ENCODE results near the gene ASCC1. TPM values are rescaled to one million over a fixed set of nuclear protein-coding genes. Genes with fewer than 3 reads are reported as not detected.

The ASCC1 gene
- total and polyA plus RNA-seq, 2 donors (not counting 1 experiment from before 2014, with no cell fraction given), result 17.9 to 28.1 TPM

GRCh38 chr10:72087392-72087968, 128.6 kb downstream of the ASCC1 start:
- Histone ChIP-seq H3K4me3 (ENCODE audit: control extremely low read depth in 1 of 5, extremely low read depth in 1 of 5, insufficient read depth in 1 of 5, low read depth in 2 of 5, low read length in 4 of 5) (peak overlapping the region; percentile 9 to 93 (median 84)), H3K9me3 (ENCODE audit: control extremely low read depth in 1 of 3, control insufficient read depth in 2 of 3, insufficient read depth in 1 of 3, low read length in 2 of 3) (no peaks in the 10 kb centered on the region), H3K9ac (ENCODE audit: low read length) (peak overlapping the region; percentile 91), H3K27ac (ENCODE audit: low read length in 2 of 2) (peak overlapping the region; percentile 92 to 94), H3K4me2 (replicated peaks; ENCODE audit: low read depth, low read length, poor library complexity, severe bottlenecking) (peak overlapping the region; percentile 93), H3K27me3 (replicated peaks in 1 of 4; ENCODE audit: control extremely low read depth in 1 of 4, control insufficient read depth in 3 of 4, insufficient read depth in 4 of 4, low read length in 3 of 4) (no peaks in the 10 kb centered on the region), H3K79me2 (ENCODE audit: control insufficient read depth, insufficient read depth, low read length) (peaks cover 74% of the 10 kb centered on the region), H4K20me1 (ENCODE audit: control insufficient read depth, insufficient read depth, low read length, poor library complexity, severe bottlenecking) (peaks cover 5% of the 10 kb centered on the region), H3K4me1 (ENCODE audit: control insufficient read depth in 2 of 2, insufficient read depth in 2 of 2, low read length in 2 of 2) (peaks cover 24 to 39% of the 10 kb centered on the region in 2 donors), H2AFZ (ENCODE audit: insufficient read depth, low read depth, low read length, poor library complexity, severe bottlenecking) (peak overlapping the region; percentile 91), H3K36me3 (replicated peaks in 1 of 2; ENCODE audit: control extremely low read depth in 1 of 2, control insufficient read depth in 1 of 2, extremely low read depth in 1 of 2, insufficient read depth in 2 of 2, low read length in 1 of 2) (peaks cover 0 to 28% of the 10 kb centered on the region in 2 experiments)
- Mint-ChIP-seq H3K4me1 (peaks cover 59% of the 10 kb centered on the region), H3K27me3 (no peaks in the 10 kb centered on the region), H3K9me3 (ENCODE audit: insufficient read depth) (no peaks in the 10 kb centered on the region), H3K27ac (peak overlapping the region; percentile 98), H3K4me3 (peak overlapping the region; percentile 100)
- POLR2A ChIA-PET, result interaction anchor here (0.6 to 2.6 kb wide), 12 partner anchors 8 to 278 kb away, joined by 3 to 20 read pairs (median 5); partner anchors contain the start of genes ANAPC16 and ASCC1
- intact Hi-C loops (cut with micrococcal nuclease), result loop anchor here (1.0 to 5.0 kb wide), 6 partner anchors 8 to 250 kb away; partner anchors contain the start of genes ANAPC16 and ASCC1
- TF ChIP-seq EZH2 (IDR thresholded peaks at IDR 0.05; ENCODE audit: borderline replicate concordance, insufficient read depth, low read depth, low read length, poor library complexity, severe bottlenecking), result no peak
- TF ChIP-seq, protein P1, sequence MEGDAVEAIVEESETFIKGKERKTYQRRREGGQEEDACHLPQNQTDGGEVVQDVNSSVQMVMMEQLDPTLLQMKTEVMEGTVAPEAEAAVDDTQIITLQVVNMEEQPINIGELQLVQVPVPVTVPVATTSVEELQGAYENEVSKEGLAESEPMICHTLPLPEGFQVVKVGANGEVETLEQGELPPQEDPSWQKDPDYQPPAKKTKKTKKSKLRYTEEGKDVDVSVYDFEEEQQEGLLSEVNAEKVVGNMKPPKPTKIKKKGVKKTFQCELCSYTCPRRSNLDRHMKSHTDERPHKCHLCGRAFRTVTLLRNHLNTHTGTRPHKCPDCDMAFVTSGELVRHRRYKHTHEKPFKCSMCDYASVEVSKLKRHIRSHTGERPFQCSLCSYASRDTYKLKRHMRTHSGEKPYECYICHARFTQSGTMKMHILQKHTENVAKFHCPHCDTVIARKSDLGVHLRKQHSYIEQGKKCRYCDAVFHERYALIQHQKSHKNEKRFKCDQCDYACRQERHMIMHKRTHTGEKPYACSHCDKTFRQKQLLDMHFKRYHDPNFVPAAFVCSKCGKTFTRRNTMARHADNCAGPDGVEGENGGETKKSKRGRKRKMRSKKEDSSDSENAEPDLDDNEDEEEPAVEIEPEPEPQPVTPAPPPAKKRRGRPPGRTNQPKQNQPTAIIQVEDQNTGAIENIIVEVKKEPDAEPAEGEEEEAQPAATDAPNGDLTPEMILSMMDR (IDR thresholded peaks at IDR 0.05), result no peak
- 2% methylated on average over 48 of the region's 50 CpGs for WGBS (ENCODE audit: insufficient coverage)
- DNase-seq (peak; percentile 70), ATAC-seq (ENCODE audit: low read depth) (peak; percentile 67)
- CTCF ChIA-PET, result interaction anchor here (1.3 to 4.7 kb wide), 5 partner anchors 26 to 250 kb away, joined by 3 to 19 read pairs (median 5); no protein-coding TSS in a partner anchor
